ENCODE data around the gene MCM3.
A peak's percentile ranks its signal among the peaks of the same experiment; 100 is the strongest.

MCM3 gene

GRCh38 chr6:52245425-52245824 is 39.1 kb downstream of the MCM3 start:
- DNase-seq: no peak

- no peak for DNase-seq
These were observed 40.1 kb downstream of the MCM3 start, which contains the start of gene IL17F for GRCh38 chr6:52244400-52244799. IL17F (minus strand) TSS chr6:52244500; CDS start chr6:52244429, 71 bp downstream.

- no peak for DNase-seq
These were observed 41.2 kb downstream of the MCM3 start for GRCh38 chr6:52243282-52243893.

GRCh38 chr6:52241819-52242218 is 42.7 kb downstream of the MCM3 start:
- DNase-seq: no peak

GRCh38 chr6:52233975-52234823 is 50.3 kb downstream of the MCM3 start:
- peak in 1 of 2 experiments; percentile 21 for DNase-seq

GRCh38 chr6:52233005-52233404 is 51.5 kb downstream of the MCM3 start:
- no peak for DNase-seq

GRCh38 chr6:52231406-52232127 is 53.0 kb downstream of the MCM3 start:
- DNase-seq: no peak

GRCh38 chr6:52230685-52231084 is 53.9 kb downstream of the MCM3 start:
- no peak for DNase-seq

- DNase-seq: no peak
These were observed 57.0 kb downstream of the MCM3 start for GRCh38 chr6:52227495-52227894.

- DNase-seq: no peak
These were observed 63.2 kb downstream of the MCM3 start for GRCh38 chr6:52221302-52221701.

- DNase-seq: no peak
These were observed 66.8 kb downstream of the MCM3 start for GRCh38 chr6:52217761-52218160.

GRCh38 chr6:52216932-52217575 is 67.5 kb downstream of the MCM3 start:
- DNase-seq: no peak

- no peak for DNase-seq
These were observed 68.8 kb downstream of the MCM3 start for GRCh38 chr6:52215787-52216186.

All from NCI-H1930 (cell line).